Neuronal stem cell (in vitro differentiated cells): ENCODE measurements around the gene ZRANB1.

ENCODE experiments used
- DNase-seq: peaks from one replicate; pipeline ENCODE4 v3.0.0-alpha.2; 2013; ENCODE audit warnings: low spot score
- H2AFZ ChIP-seq: one replicate; pipeline ENCODE4 v1.6.1; 2013; ENCODE audit warnings: mild to moderate bottlenecking, low read length, inconsistent platforms
- H2AK5ac ChIP-seq: 2 replicates; pipeline ENCODE4 v1.6.1; 2013; ENCODE audit warnings: low read depth, mild to moderate bottlenecking, inconsistent platforms, low read length, moderate library complexity, mixed read lengths
- H2BK120ac ChIP-seq: 2 replicates; pipeline ENCODE4 v1.6.1; 2013; ENCODE audit warnings: low read depth, mild to moderate bottlenecking, inconsistent platforms, low read length, moderate library complexity, mixed read lengths
- H2BK12ac ChIP-seq: one replicate; pipeline ENCODE4 v1.6.1; 2013; ENCODE audit warnings: low read length, inconsistent platforms
- H2BK15ac ChIP-seq: 2 replicates; pipeline ENCODE4 v1.6.1; 2013; ENCODE audit warnings: mild to moderate bottlenecking, low read length, inconsistent platforms, mixed read lengths
- H2BK5ac ChIP-seq: one replicate; pipeline ENCODE4 v1.6.1; 2013; ENCODE audit warnings: inconsistent platforms, mild to moderate bottlenecking, low read length, moderate library complexity
- H3K14ac ChIP-seq: one replicate; pipeline ENCODE4 v1.6.1; 2013; ENCODE audit warnings: low read length, inconsistent platforms
- H3K18ac ChIP-seq: 2 replicates; pipeline ENCODE4 v1.6.1; 2013; ENCODE audit warnings: low read length, inconsistent platforms
- H3K23ac ChIP-seq: 2 replicates; pipeline ENCODE4 v1.6.1; 2013; ENCODE audit warnings: low read depth, mild to moderate bottlenecking, mixed read lengths, low read length, inconsistent platforms; ENCODE audit not compliant: poor library complexity
- H3K27ac ChIP-seq: replicated peaks from 3 replicates; pipeline ENCODE4 v1.5.1; 2013; ENCODE audit warnings: low read length, inconsistent platforms
- H3K27me3 ChIP-seq, 3 experiments: 2 replicates each; pipeline ENCODE4 v1.6.1; 2013; ENCODE audit warnings: low read length in 3 of 3, mild to moderate bottlenecking in 2 of 3, inconsistent platforms in 1 of 3, low read depth in 1 of 3, mixed read lengths in 1 of 3, moderate library complexity in 1 of 3; ENCODE audit not compliant: control insufficient read depth in 3 of 3, insufficient read depth in 3 of 3
- H3K36me3 ChIP-seq, 2 donors: replicated peaks in 1 of 2; 2 replicates each; pipeline ENCODE4 v1.6.1; 2013; ENCODE audit warnings: low read length in 2 of 2; ENCODE audit not compliant: control insufficient read depth in 2 of 2, insufficient read depth in 2 of 2
- H3K4ac ChIP-seq: 2 replicates; pipeline ENCODE4 v1.6.1; 2013; ENCODE audit warnings: inconsistent platforms, mild to moderate bottlenecking, low read length, moderate library complexity
- H3K4me1 ChIP-seq, 2 donors: 1 replicate in 1 of 2; 2 replicates in 1 of 2; pipeline ENCODE4 v1.6.1; 2013; ENCODE audit warnings: low read length in 2 of 2, low read depth in 1 of 2; ENCODE audit not compliant: control insufficient read depth in 2 of 2, insufficient read depth in 1 of 2
- H3K4me2 ChIP-seq: one replicate; pipeline ENCODE4 v1.6.1; 2013; ENCODE audit warnings: mild to moderate bottlenecking, low read length, inconsistent platforms; ENCODE audit not compliant: insufficient read depth, poor library complexity, severe bottlenecking
- H3K4me3 ChIP-seq, 2 donors: 2 replicates each; pipeline ENCODE4 v1.5.1; 2013; ENCODE audit warnings: low read length in 2 of 2, mild to moderate bottlenecking in 2 of 2, inconsistent platforms in 1 of 2, moderate library complexity in 1 of 2
- H3K79me1 ChIP-seq: one replicate; pipeline ENCODE4 v1.6.1; 2013; ENCODE audit warnings: low read depth, mild to moderate bottlenecking, inconsistent platforms, low read length, moderate library complexity
- H3K9ac ChIP-seq: one replicate; pipeline ENCODE4 v1.6.1; 2013; ENCODE audit warnings: mild to moderate bottlenecking, low read depth, low read length, inconsistent platforms; ENCODE audit not compliant: poor library complexity
- H3K9me3 ChIP-seq, 2 donors: replicated peaks in 1 of 2; 2 replicates each; pipeline versions ENCODE3 to v1.6.1; 2013; ENCODE audit warnings: low read length in 2 of 2, mild to moderate bottlenecking in 2 of 2, inconsistent platforms in 1 of 2, low read depth in 1 of 2, mixed read lengths in 1 of 2, moderate library complexity in 1 of 2; ENCODE audit not compliant: control insufficient read depth in 2 of 2, insufficient read depth in 1 of 2
- H4K8ac ChIP-seq: one replicate; pipeline ENCODE4 v1.6.1; 2013; ENCODE audit warnings: low read depth, mild to moderate bottlenecking, inconsistent platforms, low read length, moderate library complexity
- H4K91ac ChIP-seq: one replicate; pipeline ENCODE4 v1.6.1; 2013; ENCODE audit warnings: low read length, low read depth, mild to moderate bottlenecking, inconsistent platforms; ENCODE audit not compliant: poor library complexity
- WGBS, 2 donors: extraction: QIAGEN DNeasy Blood & Tissue Kit; methylation state at CpG; one replicate each; pipeline ENCODE4 v1.1.7; 2013; ENCODE audit warnings: missing lambda C conversion rate in 2 of 2, mixed read lengths in 1 of 2; ENCODE audit not compliant: insufficient read length in 2 of 2, insufficient replicate concordance in 1 of 2; ENCODE audit errors: extremely low coverage in 2 of 2; 5-methylcytosine and 5-hydroxymethylcytosine counted together

Gene ZRANB1

DNA sequence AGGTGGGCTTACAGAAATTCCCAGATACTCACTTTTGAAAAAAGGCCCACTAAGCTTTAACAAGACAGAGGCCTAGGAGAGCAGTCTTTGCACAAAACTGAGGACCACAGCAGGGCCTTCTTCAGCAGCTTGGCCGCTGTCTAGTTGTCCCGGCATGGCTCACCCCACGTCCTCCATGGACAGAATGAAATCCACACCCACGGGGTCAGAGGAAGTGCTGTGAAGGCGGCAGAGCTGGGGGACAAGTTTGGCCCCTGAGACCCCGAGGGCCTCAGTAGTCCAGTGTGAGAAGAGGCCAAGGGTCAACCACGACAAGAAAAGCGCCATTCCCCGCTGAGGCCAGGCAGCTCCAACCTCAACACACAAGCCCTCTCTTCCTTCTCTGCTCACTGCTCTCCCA lies 78.9 kb downstream of the ZRANB1 start:
- H2BK5ac ChIP-seq = no peak overlapping the region
- H2BK120ac ChIP-seq = no peak overlapping the region
- H2BK12ac ChIP-seq = no peak overlapping the region
- no peak overlapping the region for H2BK15ac ChIP-seq
- peaks cover 19 to 27% of the 10 kb centered on the region in 2 donors for H3K9me3 ChIP-seq
- no peak overlapping the region for H3K14ac ChIP-seq
- no peak overlapping the region for H3K27ac ChIP-seq
- no peak overlapping the region for H2AFZ ChIP-seq
- no peak for DNase-seq
- peaks cover 0 to 4% of the 10 kb centered on the region in 2 donors for H3K4me1 ChIP-seq
- no peak overlapping the region for H3K4me3 ChIP-seq
- peaks cover 42% of the 10 kb centered on the region for H3K79me1 ChIP-seq
- no peaks in the 10 kb centered on the region for H3K27me3 ChIP-seq
- H4K8ac ChIP-seq = no peak overlapping the region
- no peak overlapping the region for H3K4ac ChIP-seq
- H3K23ac ChIP-seq = no peak overlapping the region
- H2AK5ac ChIP-seq = no peak overlapping the region
- no CpG with 5 or more reads among the region's 9 CpGs for WGBS, 2 donors
- H4K91ac ChIP-seq = no peak overlapping the region
- no peak overlapping the region for H3K18ac ChIP-seq
- no peak overlapping the region for H3K4me2 ChIP-seq
- no peak overlapping the region for H3K9ac ChIP-seq
- H3K36me3 ChIP-seq = peaks cover 21 to 71% of the 10 kb centered on the region in 2 donors

DNA sequence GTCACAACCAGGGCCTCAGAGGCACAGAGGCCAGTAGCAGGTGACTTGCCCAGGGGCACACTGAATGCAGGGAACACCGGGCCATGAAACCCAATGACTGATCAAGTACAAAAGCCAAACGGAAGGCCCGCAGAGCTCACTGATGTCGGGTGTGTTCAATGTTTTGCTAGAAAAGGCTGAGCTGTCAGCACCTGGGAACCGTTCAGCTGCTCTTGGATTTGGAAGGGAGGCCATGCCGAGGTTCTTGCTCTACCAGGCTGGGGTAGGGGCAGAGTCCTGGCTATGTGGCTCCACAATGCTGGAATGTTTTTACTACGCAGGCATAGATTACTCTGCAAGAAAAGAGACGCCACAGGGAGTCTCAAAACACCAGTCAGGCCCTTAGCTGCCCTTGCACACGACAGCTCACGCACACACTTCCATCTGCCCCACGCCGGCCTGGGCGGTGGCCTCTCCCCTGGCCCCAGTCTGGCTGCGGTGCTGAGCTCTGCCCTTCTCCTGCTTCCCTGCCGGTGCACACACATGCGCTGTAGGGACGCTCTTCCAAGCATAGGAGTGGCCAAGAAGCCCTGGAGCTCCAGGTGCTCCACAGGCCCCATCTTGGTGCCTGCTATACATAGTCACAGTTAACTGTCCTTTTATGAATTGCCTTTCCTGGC lies 79.9 kb downstream of the ZRANB1 start:
- Histone ChIP-seq H3K4me2 (no peak overlapping the region), H3K14ac (peak overlapping the region; percentile 73), H3K23ac (peak overlapping the region; percentile 37), H2AK5ac (no peak overlapping the region), H2BK12ac (no peak overlapping the region), H3K9ac (no peak overlapping the region), H3K4ac (no peak overlapping the region), H2BK120ac (no peak overlapping the region), H3K9me3 (peaks cover 19 to 27% of the 10 kb centered on the region in 2 donors), H3K27ac (no peak overlapping the region), H3K4me3 (no peak overlapping the region), H2BK5ac (peak overlapping the region; percentile 77), H3K18ac (no peak overlapping the region), H3K4me1 (peaks cover 0 to 4% of the 10 kb centered on the region in 2 donors), H2BK15ac (no peak overlapping the region), H3K79me1 (peaks cover 43% of the 10 kb centered on the region), H4K91ac (no peak overlapping the region), H4K8ac (no peak overlapping the region), H3K27me3 (no peaks in the 10 kb centered on the region), H2AFZ (no peak overlapping the region), H3K36me3 (peaks cover 24 to 75% of the 10 kb centered on the region in 2 donors)
- no CpG with 5 or more reads among the region's 17 CpGs for WGBS, 2 donors
- DNase-seq = no peak

GRCh38 chr10:125022671-125023070 lies 80.7 kb downstream of the ZRANB1 start:
- H3K9me3 ChIP-seq = peaks cover 19 to 27% of the 10 kb centered on the region in 2 donors
- H3K23ac ChIP-seq = no peak overlapping the region
- peaks cover 22 to 75% of the 10 kb centered on the region in 2 donors for H3K36me3 ChIP-seq
- peaks cover 0 to 3% of the 10 kb centered on the region in 2 donors for H3K4me1 ChIP-seq
- H2BK15ac ChIP-seq = no peak overlapping the region
- H3K4me2 ChIP-seq = no peak overlapping the region
- H2BK12ac ChIP-seq = no peak overlapping the region
- no peak overlapping the region for H4K91ac ChIP-seq
- no peaks in the 10 kb centered on the region for H3K27me3 ChIP-seq
- H3K4ac ChIP-seq = peak overlapping the region; percentile 43
- H2AK5ac ChIP-seq = no peak overlapping the region
- H2BK120ac ChIP-seq = no peak overlapping the region
- no peak overlapping the region for H2AFZ ChIP-seq
- no peak for DNase-seq
- peak overlapping the region; percentile 77 for H2BK5ac ChIP-seq
- no peak overlapping the region for H3K4me3 ChIP-seq
- no CpG with 5 or more reads among the region's 8 CpGs for WGBS, 2 donors
- no peak overlapping the region for H4K8ac ChIP-seq
- peak overlapping the region; percentile 66 for H3K18ac ChIP-seq
- H3K14ac ChIP-seq = no peak overlapping the region
- H3K27ac ChIP-seq = no peak overlapping the region
- H3K79me1 ChIP-seq = peaks cover 43% of the 10 kb centered on the region
- no peak overlapping the region for H3K9ac ChIP-seq

DNA sequence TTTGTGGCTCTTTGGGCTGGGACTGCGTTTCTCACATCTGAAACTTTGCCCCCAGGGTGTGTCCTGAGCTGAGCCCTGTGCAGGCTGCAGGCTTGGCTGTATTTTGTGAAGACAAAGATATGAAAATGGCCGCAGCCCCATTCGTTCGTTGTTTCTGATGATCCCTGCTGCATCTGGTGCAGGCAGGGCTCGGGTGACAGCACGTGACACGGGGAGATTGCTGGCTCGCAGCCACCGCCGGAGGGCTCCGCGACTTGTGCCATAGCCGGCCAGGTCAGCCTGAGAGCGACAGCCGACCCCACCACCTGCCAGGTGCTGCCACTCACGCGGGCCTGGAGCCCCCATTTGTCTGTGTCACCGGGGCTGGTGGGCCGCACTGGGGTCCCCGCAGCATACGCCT lies 81.3 kb downstream of the ZRANB1 start:
- no peak overlapping the region for H3K4ac ChIP-seq
- no peak overlapping the region for H3K14ac ChIP-seq
- H3K9me3 ChIP-seq = peaks cover 19 to 27% of the 10 kb centered on the region in 2 donors
- H3K27me3 ChIP-seq = no peaks in the 10 kb centered on the region
- no CpG with 5 or more reads among the region's 21 CpGs for WGBS, 2 donors
- H3K4me3 ChIP-seq = no peak overlapping the region
- peak overlapping the region; percentile 44 for H3K18ac ChIP-seq
- H3K4me1 ChIP-seq = peaks cover 0 to 3% of the 10 kb centered on the region in 2 donors
- no peak overlapping the region for H2AK5ac ChIP-seq
- no peak overlapping the region for H2BK12ac ChIP-seq
- H4K91ac ChIP-seq = no peak overlapping the region
- H3K4me2 ChIP-seq = no peak overlapping the region
- no peak overlapping the region for H3K23ac ChIP-seq
- no peak overlapping the region for H2AFZ ChIP-seq
- DNase-seq = no peak
- no peak overlapping the region for H3K9ac ChIP-seq
- no peak overlapping the region for H3K27ac ChIP-seq
- H2BK120ac ChIP-seq = no peak overlapping the region
- peaks cover 42% of the 10 kb centered on the region for H3K79me1 ChIP-seq
- H2BK15ac ChIP-seq = no peak overlapping the region
- peaks cover 21 to 78% of the 10 kb centered on the region in 2 donors for H3K36me3 ChIP-seq
- H4K8ac ChIP-seq = no peak overlapping the region
- H2BK5ac ChIP-seq = peak overlapping the region; percentile 72
